NCI-H2171 treated with DMSO at 0.1 percent for 48 hours (cell line): ENCODE results near the gene NODAL.
"Not testable (repeated sequence)": the region's sequence is repeated elsewhere in the genome, so short reads cannot be mapped to it uniquely, and the experiment has no call there.

Source experiments
- DNase-seq: peaks from one replicate; lab custom pipeline; 2025; lab: John Stamatoyannopoulos, UW

NODAL gene

GRCh38 chr10:70441161-70441894 is at the start of gene NODAL:
TSS of gene NODAL (minus strand) at chr10:70441681. CDS start at chr10:70441667, 14 bp downstream.
- no peak for DNase-seq

- no peak for DNase-seq
Measured at GRCh38 chr10:70490142-70490541, 48.7 kb upstream of the NODAL start.

- DNase-seq, result no peak
Measured at GRCh38 chr10:70487824-70488223, 46.3 kb upstream of the NODAL start.

- not testable (repeated sequence) for DNase-seq
Measured at GRCh38 chr10:70483872-70484271, 42.4 kb upstream of the NODAL start.

- DNase-seq, result no peak
Measured at GRCh38 chr10:70482982-70483760, 41.7 kb upstream of the NODAL start.

GRCh38 chr10:70481831-70482530 is 40.5 kb upstream of the NODAL start:
- DNase-seq, result no peak

- DNase-seq, result no peak
Measured at GRCh38 chr10:70481105-70481504, 39.6 kb upstream of the NODAL start.

- DNase-seq, result peak; percentile 33
Measured at GRCh38 chr10:70480239-70480861, 38.9 kb upstream of the NODAL start.

GRCh38 chr10:70479626-70480238 is 38.3 kb upstream of the NODAL start:
- DNase-seq, result no peak

GRCh38 chr10:70479165-70479581 is 37.7 kb upstream of the NODAL start:
- DNase-seq, result no peak

- DNase-seq, result peak; percentile 47
Measured at GRCh38 chr10:70478191-70479164, 37.0 kb upstream of the NODAL start, which contains the start of gene PALD1. TSS of gene PALD1 (plus strand) at chr10:70478767. CDS start at chr10:70525952, 47,185 bp downstream.

GRCh38 chr10:70477661-70478162 is 36.2 kb upstream of the NODAL start:
- no peak for DNase-seq

GRCh38 chr10:70476249-70477035 is 35.0 kb upstream of the NODAL start:
- no peak for DNase-seq

- no peak for DNase-seq
Measured at GRCh38 chr10:70475661-70476060, 34.2 kb upstream of the NODAL start.

GRCh38 chr10:70474780-70475179 is 33.3 kb upstream of the NODAL start:
- peak; percentile 51 for DNase-seq

- no peak for DNase-seq
Measured at GRCh38 chr10:70472799-70473454, 31.4 kb upstream of the NODAL start.

- no peak for DNase-seq
Measured at GRCh38 chr10:70466951-70467350, 25.5 kb upstream of the NODAL start.

- no peak for DNase-seq
Measured at GRCh38 chr10:70465832-70466231, 24.4 kb upstream of the NODAL start.

- no peak for DNase-seq
Measured at GRCh38 chr10:70465278-70465677, 23.8 kb upstream of the NODAL start.
